A549 treated with GW870086 at 1 μM for 4 hours (cell line): Measurements from ENCODE around the gene WWC1. TPM values are rescaled to one million over a fixed set of nuclear protein-coding genes. Genes with fewer than 3 reads are reported as not detected.

Source experiments
- total RNA-seq: library from RNA; stranded (reverse); fragments of 200-300 nt; extraction: Qiagen RNA extraction; gene quantifications from 5 replicates; pipeline ENCODE4 v1.2.3, GENCODE V29; 2022; ENCODE audit warnings: low read depth

WWC1 gene
- 80.3 to 100 TPM (median 90.9 TPM) in 5 replicates for total RNA-seq

GRCh38 chr5:168291342-168291963, at the start of gene WWC1:
Gene WWC1, plus strand, starts transcription at chr5:168291645. Its CDS starts 508 bp downstream, at chr5:168292153.

GRCh38 chr5:168486136-168486879, 194.9 kb downstream of the WWC1 start, which contains the start of gene RARS1:
Gene RARS1, plus strand, starts transcription at chr5:168486471. Its CDS starts 28 bp downstream, at chr5:168486499.

Other genes with a start within 250 kb of the WWC1 start
- gene RARS1, start 194.8 kb downstream of the WWC1 start, total RNA-seq, result 95.4 to 119 TPM (median 100 TPM) in 5 replicates
- 0.10 to 0.19 TPM (median 0.11 TPM) in 3 of 5 replicates, not detected in the others for gene FBLL1, start 237.7 kb downstream of the WWC1 start, total RNA-seq